GM13976 (cell line): ENCODE data around the gene QRFP.

ENCODE experiments used
- DNase-seq: peaks from one replicate; pipeline ENCODE4 v3.0.0; 2012; ENCODE audit warnings: low spot score
- CTCF ChIP-seq: IDR thresholded peaks from 2 replicates; pipeline ENCODE4 v1.5.1; 2012; ENCODE audit warnings: borderline replicate concordance, mild to moderate bottlenecking; ENCODE audit not compliant: insufficient read depth; ENCODE audit errors: extremely low read depth, missing control alignments, control extremely low read depth
- in situ Hi-C: fragments of 300-500 bp; cut with MboI; formaldehyde crosslinking; loops from one replicate; pipeline ENCODE4 v1.12.0; 2022; ENCODE audit warnings: low sequenced_read_pairs, mixed read lengths, inconsistent platforms; ENCODE audit not compliant: unreplicated experiment

Gene QRFP

GRCh38 chr9:130942084-130942483, 45.5 kb upstream of the QRFP start:
- in situ Hi-C loops, result loop anchor here (10.0 kb wide), 1 partner anchor 237 kb away; no protein-coding TSS in a partner anchor
- DNase-seq, result no peak
- TF ChIP-seq CTCF, result no peak

GRCh38 chr9:130940693-130941576, 44.3 kb upstream of the QRFP start:
- peak; percentile 94 for TF ChIP-seq CTCF
- DNase-seq, result peak; percentile 90

DNA sequence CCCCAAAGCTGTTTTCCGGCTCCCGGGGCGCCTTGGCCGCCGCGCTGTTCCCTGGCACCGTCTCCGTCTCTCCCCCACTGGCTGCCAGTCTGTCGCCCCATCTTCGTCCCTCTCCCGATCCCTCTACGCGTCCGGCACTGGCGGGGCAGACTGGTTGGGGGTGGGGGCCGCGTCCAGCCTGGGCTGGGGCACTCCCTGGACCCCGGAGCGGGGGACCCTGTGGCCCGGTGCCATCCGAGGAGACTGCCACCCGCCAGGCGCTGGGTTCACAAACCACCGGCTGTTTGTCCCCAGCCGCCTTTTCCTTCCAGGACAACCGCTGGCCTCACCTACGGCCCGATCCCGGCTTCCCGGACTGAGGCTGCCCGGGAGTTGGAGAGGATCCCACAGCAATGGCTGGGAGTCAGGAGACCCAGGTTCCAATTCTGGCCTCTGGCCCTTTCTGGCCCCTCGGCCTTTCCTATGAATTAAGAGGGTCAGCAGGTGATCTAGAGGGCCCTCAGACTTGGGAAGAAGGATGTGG, 43.5 kb upstream of the QRFP start:
- TF ChIP-seq CTCF, result no peak
- no peak for DNase-seq
- in situ Hi-C loops, result loop anchor here (10.0 kb wide), 1 partner anchor 235 kb away; no protein-coding TSS in a partner anchor

More at GRCh38 chr9:130940693-130941576, 44.3 kb upstream of the QRFP start:
- in situ Hi-C loops, result loop anchor here (10.0 kb wide), 1 partner anchor 236 kb away; no protein-coding TSS in a partner anchor

GRCh38 chr9:130939405-130940026, 42.9 kb upstream of the QRFP start:
- in situ Hi-C loops, result loop anchor here (10.0 kb wide), 2 partner anchors 65 to 235 kb away; no protein-coding TSS in a partner anchor
- no peak for DNase-seq
- no peak for TF ChIP-seq CTCF

- no peak for TF ChIP-seq CTCF
- DNase-seq, result peak; percentile 77
- in situ Hi-C loops, result loop anchor here (10.0 kb wide), 1 partner anchor 64 kb away; no protein-coding TSS in a partner anchor
These were observed 42.2 kb upstream of the QRFP start, which contains the start of gene FIBCD1 for GRCh38 chr9:130938652-130939404. TSS of gene FIBCD1 (minus strand) at chr9:130939247. CDS start at chr9:130938607, 640 bp downstream.
